Osteoblast (primary cell): ENCODE data around the gene DDI1. TPM values are rescaled to one million over a fixed set of nuclear protein-coding genes. Genes with fewer than 3 reads are reported as not detected.

Experiments used
- DNase-seq: peaks from one replicate; pipeline ENCODE4 v3.0.0; 2011; ENCODE audit warnings: low spot score, mixed read lengths; ENCODE audit not compliant: insufficient read length; ENCODE audit errors: missing footprints
- H2AFZ ChIP-seq: 2 replicates; pipeline ENCODE4 v1.6.0; 2011; ENCODE audit warnings: mild to moderate bottlenecking, low read length
- H3K27ac ChIP-seq: 2 replicates; pipeline ENCODE4 v1.5.1; 2011; ENCODE audit warnings: mild to moderate bottlenecking, low read depth, low read length, moderate library complexity
- H3K27me3 ChIP-seq: 2 replicates; pipeline ENCODE4 v1.6.0; 2012; ENCODE audit warnings: mild to moderate bottlenecking, control low read depth, inconsistent platforms, low read length, moderate library complexity; ENCODE audit not compliant: insufficient read depth
- H3K36me3 ChIP-seq: 2 replicates; pipeline ENCODE4 v1.5.1; 2011; ENCODE audit warnings: mild to moderate bottlenecking, low read length, control low read depth, moderate library complexity; ENCODE audit not compliant: insufficient read depth
- H3K4me1 ChIP-seq: 2 replicates; pipeline ENCODE4 v1.5.1; 2011; ENCODE audit warnings: mild to moderate bottlenecking, low read length, control low read depth, moderate library complexity; ENCODE audit not compliant: insufficient read depth
- H3K4me2 ChIP-seq: 2 replicates; pipeline ENCODE4 v1.6.0; 2011; ENCODE audit warnings: mild to moderate bottlenecking, low read length; ENCODE audit not compliant: insufficient read depth
- H3K4me3 ChIP-seq: fragments of 200-600 bp; sonication (generic); 3 replicates; pipeline ENCODE4 v1.5.1; 2012; ENCODE audit warnings: mild to moderate bottlenecking, low read length, inconsistent platforms; ENCODE audit not compliant: insufficient read depth
- H3K79me2 ChIP-seq: 2 replicates; pipeline ENCODE4 v1.6.0; 2012; ENCODE audit warnings: mild to moderate bottlenecking, low read length, control low read depth, inconsistent platforms; ENCODE audit not compliant: insufficient read depth
- H3K9me3 ChIP-seq: 2 replicates; pipeline ENCODE4 v1.5.1; 2011; ENCODE audit warnings: low read depth, low read length, control low read depth
- H4K20me1 ChIP-seq: 2 replicates; pipeline ENCODE4 v1.6.0; 2012; ENCODE audit warnings: mild to moderate bottlenecking, low read length, control low read depth; ENCODE audit not compliant: insufficient read depth
- CTCF ChIP-seq: IDR thresholded peaks from 2 replicates; pipeline ENCODE4 v1.5.1; 2011; ENCODE audit warnings: mild to moderate bottlenecking, low read depth, low read length, moderate library complexity; ENCODE audit errors: extremely low read depth
- total RNA-seq: library from RNA; depleted of rRNA; stranded (reverse); fragments of >200 nt; gene quantifications from 2 replicates; pipeline ENCODE4 v1.2.3, GENCODE V29; 2012

DDI1 gene
- total RNA-seq, 1 donor = not detected

DNA sequence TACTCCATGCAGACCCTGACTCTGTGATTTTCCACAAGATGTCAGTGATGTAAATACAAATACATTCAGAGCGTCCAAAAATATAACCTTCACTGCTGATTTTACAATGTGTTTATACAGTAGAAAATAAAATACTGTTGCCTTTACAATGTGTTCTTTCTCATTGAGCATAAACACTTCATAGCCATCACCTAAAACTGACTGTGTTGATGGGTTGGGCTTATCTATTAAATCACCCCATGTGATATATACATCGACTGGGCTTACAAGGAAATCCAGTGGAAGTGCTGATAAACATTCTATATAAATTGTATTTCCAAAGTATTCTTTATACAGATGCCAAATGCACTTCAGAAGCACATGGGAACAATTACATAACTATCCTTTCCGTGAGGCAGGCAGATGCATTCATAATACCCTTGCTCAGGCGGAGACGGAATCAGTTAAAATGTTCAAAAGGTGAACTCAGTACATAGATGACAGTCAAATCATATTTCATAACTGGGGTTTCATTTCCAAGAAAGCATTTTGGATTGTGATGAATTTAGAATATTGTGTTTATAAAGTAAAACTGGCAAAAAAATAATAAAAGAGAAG, 27.7 kb downstream of the DDI1 start:
- no peaks in the 10 kb centered on the region for H4K20me1 ChIP-seq

GRCh38 chr11:104067534-104067933, 31.1 kb downstream of the DDI1 start:
- Histone ChIP-seq H3K4me3 (no peak overlapping the region), H4K20me1 (no peaks in the 10 kb centered on the region), H3K27me3 (no peaks in the 10 kb centered on the region), H3K4me2 (no peak overlapping the region), H3K4me1 (no peaks in the 10 kb centered on the region), H3K27ac (no peak overlapping the region), H3K36me3 (no peaks in the 10 kb centered on the region), H3K9me3 (no peaks in the 10 kb centered on the region), H2AFZ (no peak overlapping the region), H3K79me2 (no peaks in the 10 kb centered on the region)
- DNase-seq = no peak
- TF ChIP-seq CTCF = no peak

More for the DNA sequence above, 27.7 kb downstream of the DDI1 start:
- Histone ChIP-seq H3K79me2 (no peaks in the 10 kb centered on the region), H3K4me2 (no peak overlapping the region), H3K27ac (no peak overlapping the region), H3K9me3 (no peaks in the 10 kb centered on the region), H3K27me3 (no peaks in the 10 kb centered on the region), H3K4me3 (no peak overlapping the region), H2AFZ (no peak overlapping the region), H3K36me3 (no peaks in the 10 kb centered on the region), H3K4me1 (no peaks in the 10 kb centered on the region)
- TF ChIP-seq CTCF = no peak
- DNase-seq = no peak

DNA sequence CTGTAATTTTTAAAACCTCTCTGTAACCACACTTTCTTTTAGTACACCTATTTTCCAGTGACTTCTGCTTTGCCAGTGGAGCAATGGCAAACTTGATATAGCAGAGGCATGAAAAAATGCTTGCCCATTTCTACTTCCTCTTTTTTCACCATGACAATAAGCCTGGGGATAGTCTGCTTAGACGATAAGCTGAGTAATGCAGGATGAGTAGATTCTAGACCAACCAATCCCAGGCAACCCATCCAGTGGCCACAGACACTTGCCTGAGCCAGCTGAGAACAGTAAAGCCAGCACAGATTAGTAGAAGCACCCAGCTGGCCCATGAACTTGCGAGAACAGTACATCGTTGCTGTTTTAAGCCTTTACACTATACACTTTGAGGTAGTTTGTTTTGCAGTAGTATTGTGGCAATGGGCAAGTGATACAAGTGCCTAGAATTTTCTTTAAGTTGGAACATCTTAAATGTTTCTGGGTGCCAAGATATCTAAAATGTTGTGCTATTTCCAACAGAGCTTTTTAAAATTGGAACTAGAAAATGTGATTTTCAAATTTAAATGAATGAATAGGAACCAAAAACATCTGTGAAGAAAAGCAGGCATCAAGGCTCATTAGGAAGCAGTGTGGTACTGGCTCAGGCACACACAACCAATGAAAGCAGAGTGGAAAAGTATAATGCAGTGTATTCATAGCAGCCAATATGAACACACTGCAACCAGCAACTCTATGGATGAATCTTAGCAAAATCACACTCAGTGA, 37.7 kb downstream of the DDI1 start:
- H2AFZ ChIP-seq = peak overlapping the region; percentile 19
- DNase-seq = no peak
- H3K4me3 ChIP-seq = no peak overlapping the region
- H3K4me1 ChIP-seq = no peaks in the 10 kb centered on the region
- H3K27ac ChIP-seq = no peak overlapping the region
- H3K36me3 ChIP-seq = no peaks in the 10 kb centered on the region
- H3K79me2 ChIP-seq = no peaks in the 10 kb centered on the region
- no peaks in the 10 kb centered on the region for H3K9me3 ChIP-seq
- TF ChIP-seq CTCF = no peak
- H3K4me2 ChIP-seq = no peak overlapping the region
- H4K20me1 ChIP-seq = no peaks in the 10 kb centered on the region
- no peaks in the 10 kb centered on the region for H3K27me3 ChIP-seq

GRCh38 chr11:104075091-104075490, 38.7 kb downstream of the DDI1 start:
- no peaks in the 10 kb centered on the region for H3K4me1 ChIP-seq
- no peak overlapping the region for H2AFZ ChIP-seq
- no peak overlapping the region for H3K4me3 ChIP-seq
- no peak for DNase-seq
- TF ChIP-seq CTCF = no peak
- H3K27me3 ChIP-seq = no peaks in the 10 kb centered on the region
- no peaks in the 10 kb centered on the region for H3K9me3 ChIP-seq
- no peak overlapping the region for H3K4me2 ChIP-seq
- H4K20me1 ChIP-seq = no peaks in the 10 kb centered on the region
- H3K36me3 ChIP-seq = no peaks in the 10 kb centered on the region
- no peak overlapping the region for H3K27ac ChIP-seq
- no peaks in the 10 kb centered on the region for H3K79me2 ChIP-seq
